Measurements from ENCODE around the gene IMPDH1. TPM values are rescaled to one million over a fixed set of nuclear protein-coding genes. Genes with fewer than 3 reads are reported as not detected.

The IMPDH1 gene
- total and polyA plus RNA-seq, 2 experiments from 2014 or later: 34.7 to 70.5 TPM

DNA sequence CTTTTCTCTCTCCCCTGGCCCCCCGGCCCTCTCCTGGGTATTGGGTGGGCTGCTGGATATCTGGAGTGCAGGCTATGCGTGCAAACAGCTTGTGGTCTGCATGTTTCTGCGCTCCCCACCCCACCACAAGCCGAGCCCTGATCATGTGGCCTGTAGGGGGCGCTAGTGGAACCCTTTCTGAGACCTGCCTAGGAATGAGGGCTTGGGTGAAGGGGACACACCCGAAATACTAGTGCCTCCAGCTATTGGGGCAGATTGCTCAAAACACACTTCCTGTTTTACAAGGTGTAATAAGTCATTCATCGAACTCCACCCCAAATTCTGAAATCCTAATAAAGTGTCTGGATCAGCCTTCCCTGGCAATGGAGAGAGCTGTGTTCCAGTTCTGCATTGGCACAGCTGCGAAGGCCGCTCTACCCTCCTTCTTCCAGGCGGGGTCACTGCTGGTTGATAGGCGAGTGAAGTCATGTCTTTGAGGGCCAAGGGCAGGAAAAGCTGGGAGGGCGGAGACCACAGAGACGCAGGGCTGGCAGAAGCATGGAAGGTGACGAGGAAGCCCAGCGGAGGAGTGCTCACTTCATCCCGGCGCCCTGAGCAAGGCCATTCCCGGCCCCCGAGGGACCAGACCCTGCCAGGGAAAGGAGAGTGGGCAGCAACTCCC, 28.5 kb downstream of the IMPDH1 start:
- TF ChIP-seq, protein P1, sequence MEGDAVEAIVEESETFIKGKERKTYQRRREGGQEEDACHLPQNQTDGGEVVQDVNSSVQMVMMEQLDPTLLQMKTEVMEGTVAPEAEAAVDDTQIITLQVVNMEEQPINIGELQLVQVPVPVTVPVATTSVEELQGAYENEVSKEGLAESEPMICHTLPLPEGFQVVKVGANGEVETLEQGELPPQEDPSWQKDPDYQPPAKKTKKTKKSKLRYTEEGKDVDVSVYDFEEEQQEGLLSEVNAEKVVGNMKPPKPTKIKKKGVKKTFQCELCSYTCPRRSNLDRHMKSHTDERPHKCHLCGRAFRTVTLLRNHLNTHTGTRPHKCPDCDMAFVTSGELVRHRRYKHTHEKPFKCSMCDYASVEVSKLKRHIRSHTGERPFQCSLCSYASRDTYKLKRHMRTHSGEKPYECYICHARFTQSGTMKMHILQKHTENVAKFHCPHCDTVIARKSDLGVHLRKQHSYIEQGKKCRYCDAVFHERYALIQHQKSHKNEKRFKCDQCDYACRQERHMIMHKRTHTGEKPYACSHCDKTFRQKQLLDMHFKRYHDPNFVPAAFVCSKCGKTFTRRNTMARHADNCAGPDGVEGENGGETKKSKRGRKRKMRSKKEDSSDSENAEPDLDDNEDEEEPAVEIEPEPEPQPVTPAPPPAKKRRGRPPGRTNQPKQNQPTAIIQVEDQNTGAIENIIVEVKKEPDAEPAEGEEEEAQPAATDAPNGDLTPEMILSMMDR (IDR thresholded peaks at IDR 0.05; ENCODE audit: poor library complexity): peak; percentile 41
- TF ChIP-seq EZH2phosphoT487 (IDR thresholded peaks at IDR 0.05; ENCODE audit: low read depth, severe bottlenecking, unreplicated experiment): no peak
- Histone ChIP-seq H2AFZ (no peak overlapping the region), H3K4me3 (no peak overlapping the region), H3K9me3 (ENCODE audit: low read depth) (no peaks in the 10 kb centered on the region), H3K36me3 (replicated peaks; ENCODE audit: insufficient read depth, low read depth) (no peaks in the 10 kb centered on the region), H3K79me2 (no peaks in the 10 kb centered on the region), H3K9me2 (replicated peaks; ENCODE audit: insufficient read depth) (no peaks in the 10 kb centered on the region), H3K4me1 (ENCODE audit: insufficient read depth) (no peaks in the 10 kb centered on the region), H4K20me1 (ENCODE audit: insufficient read depth, poor library complexity, severe bottlenecking) (no peaks in the 10 kb centered on the region), H3K4me2 (no peak overlapping the region), H3K27ac (no peak overlapping the region), H3K27me3 (no peaks in the 10 kb centered on the region)
- WGBS (ENCODE audit: low lambda C conversion rate, missing lambda C conversion rate): 76% methylated on average over 16 of the region's 19 CpGs
- DNase-seq (ENCODE audit: low spot score): no peak

DNA sequence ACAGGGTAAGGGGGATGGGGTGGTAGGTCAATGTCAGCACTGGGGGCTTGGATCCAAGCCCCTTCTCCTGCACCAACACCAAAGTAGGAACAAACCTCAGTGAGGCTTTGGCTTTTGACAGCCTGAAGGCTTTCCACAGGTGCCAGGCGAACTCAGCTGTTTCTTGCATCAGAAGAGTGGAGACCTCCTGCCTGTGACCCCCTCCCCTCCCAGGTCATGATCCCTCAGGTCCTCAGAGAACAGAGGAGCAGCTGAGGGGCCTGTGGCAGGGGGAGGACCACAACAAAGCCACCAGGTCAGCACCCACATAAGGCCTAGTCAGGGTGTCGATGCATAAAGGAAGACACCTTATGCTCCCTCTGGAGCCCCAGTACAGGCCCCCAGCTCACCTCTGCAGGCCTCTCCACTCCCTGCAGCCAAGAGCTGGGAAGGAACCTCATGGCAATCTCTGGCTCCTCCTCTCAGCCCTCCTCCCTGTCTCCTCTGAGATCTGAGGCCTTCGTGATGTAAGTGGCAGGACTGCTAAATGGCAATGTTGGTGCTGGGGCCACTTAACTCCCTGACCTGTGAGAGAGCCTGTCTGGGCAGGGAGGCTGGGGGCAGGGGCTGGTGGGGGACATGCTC, 29.2 kb downstream of the IMPDH1 start:
- DNase-seq (ENCODE audit: low spot score): no peak
- TF ChIP-seq EZH2phosphoT487 (IDR thresholded peaks at IDR 0.05; ENCODE audit: low read depth, severe bottlenecking, unreplicated experiment) (no peak), EZH2 (IDR thresholded peaks at IDR 0.05; ENCODE audit: borderline replicate concordance) (no peak)
- TF ChIP-seq, protein P1 (IDR thresholded peaks at IDR 0.05; ENCODE audit: poor library complexity): no peak
- Histone ChIP-seq H4K20me1 (ENCODE audit: insufficient read depth, poor library complexity, severe bottlenecking) (no peaks in the 10 kb centered on the region), H3K4me3 (no peak overlapping the region), H3K4me1 (ENCODE audit: insufficient read depth) (no peaks in the 10 kb centered on the region), H2AFZ (no peak overlapping the region), H3K27ac (no peak overlapping the region), H3K36me3 (replicated peaks; ENCODE audit: insufficient read depth, low read depth) (no peaks in the 10 kb centered on the region), H3K9me3 (ENCODE audit: low read depth) (no peaks in the 10 kb centered on the region), H3K79me2 (no peaks in the 10 kb centered on the region), H3K27me3 (no peaks in the 10 kb centered on the region), H3K9me2 (replicated peaks; ENCODE audit: insufficient read depth) (no peaks in the 10 kb centered on the region), H3K4me2 (no peak overlapping the region)
- 85% methylated on average over 3 of the region's 3 CpGs for WGBS (ENCODE audit: low lambda C conversion rate, missing lambda C conversion rate)

DNA sequence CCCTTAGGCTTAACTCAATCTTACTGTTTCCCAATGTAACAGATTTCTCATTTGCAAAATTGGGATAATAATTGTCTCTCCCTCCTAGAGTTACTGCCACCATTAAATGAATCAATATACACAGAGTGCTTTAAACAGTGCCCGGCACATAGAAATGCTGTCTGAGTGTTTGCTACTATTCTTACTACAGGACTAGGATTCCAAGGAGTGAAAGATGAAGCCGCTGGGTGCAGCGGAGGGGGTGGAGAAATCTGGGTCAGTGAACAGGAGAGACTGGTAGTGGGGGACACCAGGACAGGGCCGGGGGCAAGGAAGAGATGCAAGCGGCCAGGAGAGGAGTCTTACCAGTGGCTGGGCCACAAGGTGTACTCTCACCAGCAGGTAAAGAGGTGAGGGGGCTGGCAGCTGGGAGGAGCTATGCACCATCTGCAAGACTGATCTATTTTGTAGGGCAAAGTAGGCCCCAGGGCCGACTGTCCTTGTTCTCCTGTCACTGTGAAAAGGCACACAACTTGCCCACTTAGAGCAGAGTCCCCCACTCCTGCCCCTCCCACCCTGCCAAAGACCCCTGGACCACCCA, 29.8 kb downstream of the IMPDH1 start:
- Histone ChIP-seq H3K9me3 (ENCODE audit: low read depth) (no peaks in the 10 kb centered on the region), H3K27ac (no peak overlapping the region), H3K36me3 (replicated peaks; ENCODE audit: insufficient read depth, low read depth) (no peaks in the 10 kb centered on the region), H3K4me2 (no peak overlapping the region), H3K9me2 (replicated peaks; ENCODE audit: insufficient read depth) (no peaks in the 10 kb centered on the region), H3K4me3 (no peak overlapping the region), H2AFZ (no peak overlapping the region), H3K27me3 (no peaks in the 10 kb centered on the region), H3K79me2 (no peaks in the 10 kb centered on the region), H4K20me1 (ENCODE audit: insufficient read depth, poor library complexity, severe bottlenecking) (no peaks in the 10 kb centered on the region), H3K4me1 (ENCODE audit: insufficient read depth) (no peaks in the 10 kb centered on the region)
- 75% methylated on average over 6 of the region's 6 CpGs for WGBS (ENCODE audit: low lambda C conversion rate, missing lambda C conversion rate)
- TF ChIP-seq, protein P1 (IDR thresholded peaks at IDR 0.05; ENCODE audit: poor library complexity): no peak
- DNase-seq (ENCODE audit: low spot score): no peak
